K562 (cell line): Measurements from ENCODE around the gene SENP8.

Source experiments
- CBX8 ChIP-seq: fragments of 200-600 bp; sonication (generic); IDR thresholded peaks from 2 replicates; pipeline ENCODE4 v1.6.1; 2012; ENCODE audit warnings: borderline replicate concordance, mixed run types, low read depth, mild to moderate bottlenecking, moderate library complexity, mixed read lengths, low read length, control low read depth, inconsistent platforms; ENCODE audit not compliant: poor library complexity, severe bottlenecking; ENCODE audit errors: extremely low read depth
- JUNB ChIP-seq: fragments of 450-650 bp; formaldehyde crosslinking; conservative IDR thresholded peaks from 2 replicates; pipeline ENCODE4 v1.4.0; 2020; ENCODE audit warnings: mild to moderate bottlenecking
- MAZ ChIP-seq, 2 experiments: fragments of 450-650 bp in 1 of 2; sonication (generic) in 1 of 2; formaldehyde crosslinking; IDR thresholded peaks in 1 of 2; conservative IDR thresholded peaks in 1 of 2; 2 replicates each; pipeline versions ENCODE4 v1.4.0 to v1.5.0; 2020; ENCODE audit warnings: mild to moderate bottlenecking in 1 of 2, missing genetic modification reagents in 1 of 2
- MXI1 ChIP-seq: IDR thresholded peaks from 2 replicates; pipeline ENCODE4 v1.6.1; 2011; ENCODE audit warnings: low read depth, mild to moderate bottlenecking, improper control_type of control experiment, low read length
- MYC ChIP-seq, 2 experiments: fragments of 250-450 bp in 1 of 2; sonication (Bioruptor Pico) in 1 of 2; IDR thresholded peaks; 2 replicates each; pipeline versions ENCODE4 v1.5.1 to v1.6.1; 2012 to 2021; ENCODE audit warnings: low read depth in 2 of 2, borderline replicate concordance in 1 of 2, improper control_type of control experiment in 1 of 2, low read length in 1 of 2, mild to moderate bottlenecking in 1 of 2, moderate library complexity in 1 of 2
- NR2C2 ChIP-seq, 2 experiments: fragments of 200-800 bp in 1 of 2; sonication (Bioruptor generic) in 1 of 2; sonication (generic) in 1 of 2; formaldehyde crosslinking in 1 of 2; IDR thresholded peaks; 2 replicates each; pipeline versions ENCODE4 v1.6.1 to v1.8.0; 2016 to 2022; ENCODE audit warnings: mild to moderate bottlenecking in 1 of 2, missing compliant biosample characterization in 1 of 2, missing genetic modification characterization in 1 of 2, missing genetic modification reagents in 1 of 2
- PTBP1 ChIP-seq: fragments of 200-400 bp; formaldehyde crosslinking; IDR thresholded peaks from 2 replicates; pipeline ENCODE4 v1.6.1; 2017; ENCODE audit warnings: low read depth, low read length
- RBM34 ChIP-seq: fragments of 200-400 bp; formaldehyde crosslinking; IDR thresholded peaks from 2 replicates; pipeline ENCODE4 v1.6.1; 2018; ENCODE audit warnings: low read length, borderline replicate concordance; ENCODE audit not compliant: insufficient read depth
- STAT5A ChIP-seq: IDR thresholded peaks from 2 replicates; pipeline ENCODE4 v1.6.1; 2012; ENCODE audit warnings: low read length, inconsistent platforms, borderline replicate concordance
- TAF1 ChIP-seq: IDR thresholded peaks from 2 replicates; pipeline ENCODE4 v1.6.1; 2011; ENCODE audit warnings: mild to moderate bottlenecking, low read length, moderate library complexity; ENCODE audit not compliant: insufficient read depth, control insufficient read depth, severe bottlenecking; ENCODE audit errors: extremely low read depth
- YY1 ChIP-seq, 3 experiments: IDR thresholded peaks; 2 replicates each; pipeline ENCODE4 v1.6.1; 2011; ENCODE audit warnings: low read length in 2 of 3, mild to moderate bottlenecking in 2 of 3, moderate library complexity in 2 of 3, borderline replicate concordance in 1 of 3, control low read depth in 1 of 3, low read depth in 1 of 3; ENCODE audit not compliant: insufficient read depth in 3 of 3, insufficient replicate concordance in 2 of 3, control insufficient read depth in 1 of 3, insufficient read length in 1 of 3; ENCODE audit errors: extremely low read depth in 1 of 3
- TF ChIP-seq, protein P1 (sequence below): fragments of 250-450 bp; sonication (Bioruptor Pico); IDR thresholded peaks from 2 replicates; pipeline ENCODE4 v1.8.0; 2021; ENCODE audit warnings: mild to moderate bottlenecking, moderate library complexity

DNA sequence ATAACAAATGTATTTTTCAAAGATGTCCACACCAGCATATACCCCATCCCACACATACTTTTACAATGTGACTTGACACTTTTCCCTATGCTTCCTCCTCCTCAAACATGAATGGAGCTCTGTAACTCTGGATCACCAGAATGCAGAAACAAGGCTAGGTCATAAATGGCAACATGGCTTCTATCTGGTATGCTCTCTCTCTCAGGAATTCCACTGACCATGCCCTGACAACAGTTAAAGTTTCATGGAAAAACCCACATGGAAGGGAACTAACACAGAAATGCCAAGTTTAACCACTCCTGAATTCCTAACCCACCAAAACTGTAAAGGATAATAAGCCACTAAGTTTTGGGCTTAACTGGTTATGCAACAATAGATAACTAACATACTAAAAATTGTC is 20.2 kb upstream of the SENP8 start:
- TF ChIP-seq MAZ (CRISPR knock-in tag; conservative IDR thresholded peaks at IDR 0.05 in 1 of 2, IDR thresholded peaks at IDR 0.05 in 1 of 2) = no peak
- TF ChIP-seq JUNB (CRISPR knock-in tag) = no peak
- no peak for TF ChIP-seq MYC (IDR thresholded peaks at IDR 0.05; ENCODE audit: low read depth, low read length)
- no peak for TF ChIP-seq MYC (CRISPR knock-in tag; IDR thresholded peaks at IDR 0.05; ENCODE audit: borderline replicate concordance, low read depth)
- TF ChIP-seq MXI1 = no peak
- TF ChIP-seq YY1 (IDR thresholded peaks at IDR 0.05; ENCODE audit: borderline replicate concordance in 1 of 3, control insufficient read depth in 1 of 3, extremely low read depth in 1 of 3, insufficient read depth in 3 of 3, insufficient read length in 1 of 3, insufficient replicate concordance in 2 of 3, low read depth in 1 of 3, low read length in 2 of 3) = no peak
- no peak for TF ChIP-seq RBM34
- TF ChIP-seq TAF1 = no peak
- no peak for TF ChIP-seq STAT5A
- TF ChIP-seq, protein P1, sequence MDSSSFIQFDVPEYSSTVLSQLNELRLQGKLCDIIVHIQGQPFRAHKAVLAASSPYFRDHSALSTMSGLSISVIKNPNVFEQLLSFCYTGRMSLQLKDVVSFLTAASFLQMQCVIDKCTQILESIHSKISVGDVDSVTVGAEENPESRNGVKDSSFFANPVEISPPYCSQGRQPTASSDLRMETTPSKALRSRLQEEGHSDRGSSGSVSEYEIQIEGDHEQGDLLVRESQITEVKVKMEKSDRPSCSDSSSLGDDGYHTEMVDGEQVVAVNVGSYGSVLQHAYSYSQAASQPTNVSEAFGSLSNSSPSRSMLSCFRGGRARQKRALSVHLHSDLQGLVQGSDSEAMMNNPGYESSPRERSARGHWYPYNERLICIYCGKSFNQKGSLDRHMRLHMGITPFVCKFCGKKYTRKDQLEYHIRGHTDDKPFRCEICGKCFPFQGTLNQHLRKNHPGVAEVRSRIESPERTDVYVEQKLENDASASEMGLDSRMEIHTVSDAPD (CRISPR knock-in tag) = no peak
- TF ChIP-seq CBX8 = no peak
- TF ChIP-seq PTBP1 = no peak
- no peak for TF ChIP-seq NR2C2 (CRISPR knock-in tag; IDR thresholded peaks at IDR 0.05)
- TF ChIP-seq NR2C2 (tag; IDR thresholded peaks at IDR 0.05) = no peak
